IPS DF 6.9 (cell line): ENCODE measurements around the gene DAAM2.

Source experiments
- DNase-seq: peaks from one replicate; pipeline ENCODE4 v3.0.0-alpha.2; 2013; ENCODE audit warnings: low read depth, low spot score
- H3K27ac ChIP-seq: one replicate; pipeline ENCODE4 v1.5.1; 2013; ENCODE audit warnings: low read length, control low read depth
- H3K27me3 ChIP-seq: 2 replicates; pipeline ENCODE4 v1.6.1; 2013; ENCODE audit warnings: mild to moderate bottlenecking, low read length; ENCODE audit not compliant: control insufficient read depth, insufficient read depth
- H3K36me3 ChIP-seq: 2 replicates; pipeline ENCODE4 v1.6.1; 2013; ENCODE audit warnings: low read length; ENCODE audit not compliant: control insufficient read depth, insufficient read depth
- H3K4me1 ChIP-seq: 2 replicates; pipeline ENCODE4 v1.6.1; 2013; ENCODE audit warnings: low read length; ENCODE audit not compliant: control insufficient read depth, insufficient read depth
- H3K4me3 ChIP-seq: 2 replicates; pipeline ENCODE4 v1.5.1; 2013; ENCODE audit warnings: mild to moderate bottlenecking, low read length
- H3K9me3 ChIP-seq: 2 replicates; pipeline ENCODE4 v1.6.1; 2013; ENCODE audit warnings: low read length, inconsistent platforms; ENCODE audit not compliant: control insufficient read depth, insufficient read depth
- WGBS: extraction: QIAGEN DNeasy Blood & Tissue Kit; methylation state at CpG from one replicate; pipeline ENCODE4 v1.1.7; 2013; ENCODE audit warnings: mixed read lengths, missing lambda C conversion rate; ENCODE audit not compliant: insufficient read length, insufficient coverage; 5-methylcytosine and 5-hydroxymethylcytosine counted together

The DAAM2 gene

GRCh38 chr6:39924283-39924682 is 132.1 kb downstream of the DAAM2 start:
- no CpG with 5 or more reads among the region's 6 CpGs for WGBS
- Histone ChIP-seq H3K36me3 (peaks cover 2% of the 10 kb centered on the region; the same call in 1 of the 2 replicates), H3K4me3 (no peak overlapping the region), H3K27me3 (no peaks in the 10 kb centered on the region), H3K9me3 (no peaks in the 10 kb centered on the region), H3K4me1 (no peaks in the 10 kb centered on the region), H3K27ac (no peak overlapping the region)
- DNase-seq, result no peak

GRCh38 chr6:39925191-39925930 is 133.2 kb downstream of the DAAM2 start:
- WGBS, result no CpG with 5 or more reads among the region's 22 CpGs
- no peaks in the 10 kb centered on the region for H3K27me3 ChIP-seq

GRCh38 chr6:39925931-39926290 is 133.7 kb downstream of the DAAM2 start:
- no CpG with 5 or more reads among the region's 3 CpGs for WGBS
- H3K27me3 ChIP-seq, result no peaks in the 10 kb centered on the region
- no peak for DNase-seq
- no peak overlapping the region for H3K4me3 ChIP-seq
- H3K36me3 ChIP-seq, result peaks cover 2% of the 10 kb centered on the region; the same call in 1 of the 2 replicates
- H3K27ac ChIP-seq, result no peak overlapping the region
- no peaks in the 10 kb centered on the region for H3K9me3 ChIP-seq
- no peaks in the 10 kb centered on the region for H3K4me1 ChIP-seq

More at GRCh38 chr6:39925191-39925930, 133.2 kb downstream of the DAAM2 start:
- Histone ChIP-seq H3K36me3 (peaks cover 2% of the 10 kb centered on the region; the same call in 1 of the 2 replicates), H3K4me3 (no peak overlapping the region), H3K27ac (no peak overlapping the region), H3K4me1 (no peaks in the 10 kb centered on the region), H3K9me3 (no peaks in the 10 kb centered on the region)
- no peak for DNase-seq

- no CpG with 5 or more reads among the region's 3 CpGs for WGBS
- Histone ChIP-seq H3K4me3 (no peak overlapping the region), H3K27ac (no peak overlapping the region), H3K4me1 (no peaks in the 10 kb centered on the region), H3K27me3 (no peaks in the 10 kb centered on the region), H3K36me3 (peaks cover 2% of the 10 kb centered on the region; the same call in 1 of the 2 replicates), H3K9me3 (no peaks in the 10 kb centered on the region)
- DNase-seq, result no peak
Measured at GRCh38 chr6:39926668-39927067, 134.5 kb downstream of the DAAM2 start.

GRCh38 chr6:39927159-39927558 is 135.0 kb downstream of the DAAM2 start:
- H3K27ac ChIP-seq, result no peak overlapping the region
- no peaks in the 10 kb centered on the region for H3K9me3 ChIP-seq
- no peaks in the 10 kb centered on the region for H3K27me3 ChIP-seq
- no peaks in the 10 kb centered on the region for H3K4me1 ChIP-seq
- no peak overlapping the region for H3K4me3 ChIP-seq
- DNase-seq, result no peak
- no CpG with 5 or more reads among the region's 11 CpGs for WGBS
- H3K36me3 ChIP-seq, result peaks cover 2% of the 10 kb centered on the region; the same call in 1 of the 2 replicates

- H3K36me3 ChIP-seq, result peaks cover 2% of the 10 kb centered on the region; the same call in 1 of the 2 replicates
- peaks cover 7% of the 10 kb centered on the region; the same call in 1 of the 2 replicates for H3K4me1 ChIP-seq
- no peak overlapping the region for H3K27ac ChIP-seq
- WGBS, result no CpG with 5 or more reads among the region's 9 CpGs
- no peak for DNase-seq
- no peaks in the 10 kb centered on the region for H3K27me3 ChIP-seq
- H3K9me3 ChIP-seq, result no peaks in the 10 kb centered on the region
- H3K4me3 ChIP-seq, result no peak overlapping the region
Measured at GRCh38 chr6:39929039-39929732, 137.0 kb downstream of the DAAM2 start.

GRCh38 chr6:39929733-39930461 is 137.7 kb downstream of the DAAM2 start:
- no peak for DNase-seq
- peaks cover 2% of the 10 kb centered on the region; the same call in 1 of the 2 replicates for H3K36me3 ChIP-seq
- no peak overlapping the region for H3K4me3 ChIP-seq
- H3K4me1 ChIP-seq, result peaks cover 7% of the 10 kb centered on the region; the same call in 1 of the 2 replicates
- H3K9me3 ChIP-seq, result no peaks in the 10 kb centered on the region
- H3K27ac ChIP-seq, result no peak overlapping the region
- no CpG with 5 or more reads among the region's 11 CpGs for WGBS
- no peaks in the 10 kb centered on the region for H3K27me3 ChIP-seq

- Histone ChIP-seq H3K27ac (no peak overlapping the region), H3K36me3 (0 out of 2 replicates have a peak, but pooled peaks cover under 1% of the 10 kb centered on the region), H3K27me3 (no peaks in the 10 kb centered on the region), H3K4me3 (no peak overlapping the region), H3K4me1 (peaks cover 7% of the 10 kb centered on the region; the same call in 1 of the 2 replicates), H3K9me3 (no peaks in the 10 kb centered on the region)
- no peak for DNase-seq
- WGBS, result no CpG with 5 or more reads among the region's 4 CpGs
Measured at GRCh38 chr6:39930540-39930939, 138.4 kb downstream of the DAAM2 start.

- WGBS, result no CpG with 5 or more reads among the region's 1 CpG
Measured at GRCh38 chr6:39931607-39932006, 139.4 kb downstream of the DAAM2 start.

GRCh38 chr6:39932386-39932910 is 140.3 kb downstream of the DAAM2 start:
- Histone ChIP-seq H3K27ac (no peak overlapping the region), H3K4me3 (no peak overlapping the region)
- WGBS, result no CpG with 5 or more reads among the region's 8 CpGs

More at GRCh38 chr6:39931607-39932006, 139.4 kb downstream of the DAAM2 start:
- H3K36me3 ChIP-seq, result no peaks in the 10 kb centered on the region
- DNase-seq, result no peak
- peaks cover 7% of the 10 kb centered on the region; the same call in 1 of the 2 replicates for H3K4me1 ChIP-seq
- no peaks in the 10 kb centered on the region for H3K27me3 ChIP-seq
- H3K9me3 ChIP-seq, result no peaks in the 10 kb centered on the region
- H3K4me3 ChIP-seq, result no peak overlapping the region
- no peak overlapping the region for H3K27ac ChIP-seq

More at GRCh38 chr6:39932386-39932910, 140.3 kb downstream of the DAAM2 start:
- peaks cover 7% of the 10 kb centered on the region; the same call in 1 of the 2 replicates for H3K4me1 ChIP-seq
- no peaks in the 10 kb centered on the region for H3K27me3 ChIP-seq
- no peaks in the 10 kb centered on the region for H3K9me3 ChIP-seq
- H3K36me3 ChIP-seq, result no peaks in the 10 kb centered on the region
- DNase-seq, result no peak
